Neural cell (in vitro differentiated cells): ENCODE measurements around the gene MAGI1.

ENCODE experiments used
- CTCF ChIP-seq: fragments of 450-650 bp; IDR thresholded peaks from 2 replicates; pipeline ENCODE4 v1.5.1; 2014; ENCODE audit warnings: antibody characterized with exemption, mild to moderate bottlenecking, moderate library complexity; ENCODE audit not compliant: poor library complexity, severe bottlenecking
- EP300 ChIP-seq: fragments of 450-650 bp; conservative IDR thresholded peaks from 2 replicates; pipeline ENCODE4 v1.6.1; 2014; ENCODE audit warnings: antibody characterized with exemption, mild to moderate bottlenecking, moderate library complexity; ENCODE audit not compliant: poor library complexity, severe bottlenecking
- EZH2 ChIP-seq: fragments of 200-600, 300-800 bp; shearing (Covaris generic), sonication (generic); IDR thresholded peaks from 2 replicates; pipeline ENCODE4 v1.6.1; 2014; ENCODE audit warnings: antibody characterized with exemption, low read length, borderline replicate concordance, mild to moderate bottlenecking; ENCODE audit not compliant: insufficient read depth, poor library complexity, severe bottlenecking
- MXI1 ChIP-seq: fragments of 450-650 bp; conservative IDR thresholded peaks from 2 replicates; pipeline ENCODE4 v1.6.1; 2014; ENCODE audit warnings: antibody characterized with exemption, mild to moderate bottlenecking; ENCODE audit not compliant: poor library complexity, severe bottlenecking
- POLR2AphosphoS5 ChIP-seq: IDR thresholded peaks from 2 replicates; pipeline ENCODE4 v1.6.1; 2012
- RAD21 ChIP-seq: fragments of 450-650 bp; conservative IDR thresholded peaks from 2 replicates; pipeline ENCODE4 v1.6.1; 2014; ENCODE audit warnings: antibody characterized with exemption, mild to moderate bottlenecking, moderate library complexity
- TAF1 ChIP-seq: IDR thresholded peaks from 2 replicates; pipeline ENCODE4 v1.6.1; 2012; ENCODE audit warnings: low read depth
- TF ChIP-seq, protein P1 (sequence below): IDR thresholded peaks from 2 replicates; pipeline ENCODE4 v1.6.1; 2012; ENCODE audit warnings: borderline replicate concordance

DNA sequence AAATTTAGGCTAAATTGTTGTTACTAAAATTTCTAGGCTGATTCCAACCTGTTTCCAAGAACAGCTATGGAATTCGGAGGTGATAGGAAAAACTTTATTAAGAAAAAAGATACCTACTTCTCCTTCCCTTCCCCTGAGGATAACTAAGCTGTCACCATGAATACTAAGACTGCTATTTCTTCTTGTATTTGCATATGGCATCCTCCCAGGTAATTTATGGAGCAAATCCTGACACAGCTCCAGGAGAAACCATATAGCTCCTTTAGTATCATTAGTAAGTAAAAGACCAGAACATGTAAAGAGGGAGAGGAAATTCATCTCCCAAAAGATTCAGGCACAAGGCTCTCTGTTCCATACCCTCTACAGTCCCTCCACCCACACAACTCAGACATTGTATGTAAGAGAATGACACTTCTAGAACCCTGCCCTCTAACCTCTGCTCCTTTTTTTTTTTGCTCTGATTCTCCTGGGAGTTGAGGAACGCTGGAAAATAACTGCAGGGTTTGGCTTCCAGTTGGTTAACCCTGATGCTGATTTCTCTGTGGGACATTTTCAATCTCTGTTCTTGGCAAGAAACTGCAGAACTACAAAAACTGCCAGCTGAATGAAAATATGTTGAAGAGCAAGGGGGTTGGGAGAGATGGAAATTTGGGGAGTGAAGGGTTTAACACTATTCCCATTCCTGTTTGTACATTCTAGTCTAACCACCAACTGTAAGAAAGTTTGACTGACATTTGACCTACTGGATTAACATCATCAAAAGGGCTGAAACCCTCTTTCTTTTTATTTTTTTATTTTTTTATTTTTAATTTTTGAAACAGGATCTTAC lies 14.2 kb upstream of the MAGI1 start:
- no peak for TF ChIP-seq EZH2
- TF ChIP-seq EP300: no peak
- no peak for TF ChIP-seq CTCF
- no peak for TF ChIP-seq RAD21
- TF ChIP-seq TAF1: no peak
- TF ChIP-seq MXI1: no peak
- TF ChIP-seq, protein P1, sequence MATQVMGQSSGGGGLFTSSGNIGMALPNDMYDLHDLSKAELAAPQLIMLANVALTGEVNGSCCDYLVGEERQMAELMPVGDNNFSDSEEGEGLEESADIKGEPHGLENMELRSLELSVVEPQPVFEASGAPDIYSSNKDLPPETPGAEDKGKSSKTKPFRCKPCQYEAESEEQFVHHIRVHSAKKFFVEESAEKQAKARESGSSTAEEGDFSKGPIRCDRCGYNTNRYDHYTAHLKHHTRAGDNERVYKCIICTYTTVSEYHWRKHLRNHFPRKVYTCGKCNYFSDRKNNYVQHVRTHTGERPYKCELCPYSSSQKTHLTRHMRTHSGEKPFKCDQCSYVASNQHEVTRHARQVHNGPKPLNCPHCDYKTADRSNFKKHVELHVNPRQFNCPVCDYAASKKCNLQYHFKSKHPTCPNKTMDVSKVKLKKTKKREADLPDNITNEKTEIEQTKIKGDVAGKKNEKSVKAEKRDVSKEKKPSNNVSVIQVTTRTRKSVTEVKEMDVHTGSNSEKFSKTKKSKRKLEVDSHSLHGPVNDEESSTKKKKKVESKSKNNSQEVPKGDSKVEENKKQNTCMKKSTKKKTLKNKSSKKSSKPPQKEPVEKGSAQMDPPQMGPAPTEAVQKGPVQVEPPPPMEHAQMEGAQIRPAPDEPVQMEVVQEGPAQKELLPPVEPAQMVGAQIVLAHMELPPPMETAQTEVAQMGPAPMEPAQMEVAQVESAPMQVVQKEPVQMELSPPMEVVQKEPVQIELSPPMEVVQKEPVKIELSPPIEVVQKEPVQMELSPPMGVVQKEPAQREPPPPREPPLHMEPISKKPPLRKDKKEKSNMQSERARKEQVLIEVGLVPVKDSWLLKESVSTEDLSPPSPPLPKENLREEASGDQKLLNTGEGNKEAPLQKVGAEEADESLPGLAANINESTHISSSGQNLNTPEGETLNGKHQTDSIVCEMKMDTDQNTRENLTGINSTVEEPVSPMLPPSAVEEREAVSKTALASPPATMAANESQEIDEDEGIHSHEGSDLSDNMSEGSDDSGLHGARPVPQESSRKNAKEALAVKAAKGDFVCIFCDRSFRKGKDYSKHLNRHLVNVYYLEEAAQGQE: no peak
- no peak for TF ChIP-seq POLR2AphosphoS5
